A549 (cell line): ENCODE results near the gene ARHGEF3. TPM values are rescaled to one million over a fixed set of nuclear protein-coding genes. Genes with fewer than 3 reads are reported as not detected.

Experiments used
- ATAC-seq, 2 experiments: fragments of 200-7000 bp in 1 of 2; fragments of >200 bp in 1 of 2; cut with Nextera tagmentation in 1 of 2; cut with Tn5 transposase in 1 of 2; 3 replicates each; pipeline versions ENCODE4 v1.8.0 to v1.9.1; 2018 to 2020; ENCODE audit warnings: mild to moderate bottlenecking in 1 of 2, moderate library complexity in 1 of 2
- CTCF ChIA-PET: fragments of 300-600 bp; sonication (Branson Sonifier 250); formaldehyde crosslinking; extraction: SDS; loops from one replicate; lab custom pipeline; 2021; ENCODE audit warnings: antibody characterized with exemption, inconsistent platforms; lab: Yijun Ruan, JAX
- POLR2A ChIA-PET: fragments of 350-600 bp; formaldehyde crosslinking; extraction: SDS; loops from one replicate; lab custom pipeline; 2021; ENCODE audit warnings: antibody characterized with exemption, inconsistent platforms; lab: Yijun Ruan, JAX
- DNase-seq, 2 experiments: peaks; one replicate each; pipeline versions ENCODE4 v3.0.0 to v3.0.0-alpha.2; 2011 to 2016; ENCODE audit warnings: low read depth in 1 of 2, low spot score in 1 of 2
- FAIRE-seq: peaks from 2 replicates; lab custom pipeline; 2011; peaks lifted over from hg19 to GRCh38; lab: Jason Lieb, UNC
- H3K27ac ChIP-seq, 2 experiments: fragments of >200 bp; sonication (Bioruptor Twin); formaldehyde crosslinking; 3 replicates each; pipeline ENCODE4 v1.5.1; 2016 to 2017
- H3K4me1 ChIP-seq: fragments of >200 bp; sonication (Bioruptor Twin); formaldehyde crosslinking; 3 replicates; pipeline ENCODE4 v1.6.1; 2016
- H3K4me2 ChIP-seq: fragments of >200 bp; sonication (Bioruptor Twin); formaldehyde crosslinking; 3 replicates; pipeline ENCODE4 v1.6.1; 2016
- H3K4me3 ChIP-seq: fragments of >200 bp; sonication (Bioruptor Twin); formaldehyde crosslinking; 3 replicates; pipeline ENCODE4 v1.5.1; 2016
- H3K9me3 ChIP-seq: fragments of >200 bp; sonication (Bioruptor Twin); formaldehyde crosslinking; 3 replicates; pipeline ENCODE4 v1.6.1; 2016
- CBX8 ChIP-seq: fragments of 200-600 bp; sonication (generic); IDR thresholded peaks from 2 replicates; pipeline ENCODE4 v1.6.1; 2016
- CHD2 ChIP-seq: fragments of 150-350 bp; IDR thresholded peaks from 2 replicates; pipeline ENCODE4 v1.6.1; 2014; ENCODE audit warnings: low read length; ENCODE audit not compliant: partially characterized antibody
- EHF ChIP-seq: fragments of 250-450 bp; sonication (Bioruptor Pico); IDR thresholded peaks from 2 replicates; pipeline ENCODE4 v1.5.0; 2020; ENCODE audit warnings: mild to moderate bottlenecking
- EP300 ChIP-seq, 2 experiments: fragments of >200 bp; sonication (Bioruptor Twin); formaldehyde crosslinking; IDR thresholded peaks; 2 replicates in 1 of 2; 3 replicates in 1 of 2; pipeline ENCODE4 v1.6.1; 2016 to 2017
- FOSL2 ChIP-seq, 2 experiments: fragments of 450-650 bp in 1 of 2; fragments of >200 bp in 1 of 2; sonication (Bioruptor Twin) in 1 of 2; formaldehyde crosslinking; IDR thresholded peaks; 2 replicates each; pipeline versions ENCODE4 v1.5.0 to v1.6.1; 2016 to 2020; ENCODE audit warnings: mild to moderate bottlenecking in 1 of 2, moderate library complexity in 1 of 2
- FOXS1 ChIP-seq: fragments of 250-450 bp; sonication (Bioruptor Pico); IDR thresholded peaks from 2 replicates; pipeline ENCODE4 v1.5.0; 2020; ENCODE audit warnings: mild to moderate bottlenecking, moderate library complexity
- HDAC2 ChIP-seq: fragments of 200-600 bp; sonication (generic); IDR thresholded peaks from 2 replicates; pipeline ENCODE4 v1.6.1; 2016
- HOXA7 ChIP-seq: fragments of 250-450 bp; sonication (Bioruptor Pico); IDR thresholded peaks from 2 replicates; pipeline ENCODE4 v1.5.0; 2020; ENCODE audit warnings: mild to moderate bottlenecking, moderate library complexity
- HOXB13 ChIP-seq: fragments of 250-450 bp; sonication (Bioruptor Pico); IDR thresholded peaks from 2 replicates; pipeline ENCODE4 v1.5.0; 2020; ENCODE audit warnings: low read depth, mild to moderate bottlenecking, moderate library complexity
- JUN ChIP-seq, 2 experiments: fragments of >200 bp; sonication (Bioruptor Twin); formaldehyde crosslinking; IDR thresholded peaks; 2 replicates in 1 of 2; 3 replicates in 1 of 2; pipeline ENCODE4 v1.6.1; 2016 to 2017
- KDM1A ChIP-seq: fragments of 200-600 bp; sonication (generic); IDR thresholded peaks from 2 replicates; pipeline ENCODE4 v1.6.1; 2016; ENCODE audit warnings: low read depth, mild to moderate bottlenecking
- MAFK ChIP-seq: fragments of 450-650 bp; IDR thresholded peaks from 2 replicates; pipeline ENCODE4 v1.6.1; 2014; ENCODE audit not compliant: partially characterized antibody
- MAZ ChIP-seq: fragments of 150-350 bp; IDR thresholded peaks from 2 replicates; pipeline ENCODE4 v1.6.1; 2014; ENCODE audit warnings: antibody characterized with exemption, low read depth, low read length, borderline replicate concordance
- MYC ChIP-seq: IDR thresholded peaks from 2 replicates; pipeline ENCODE4 v1.6.1; 2012; ENCODE audit warnings: mild to moderate bottlenecking, inconsistent platforms, low read length, improper control_type of control experiment, borderline replicate concordance
- NFE2L2 ChIP-seq: fragments of 150-350 bp; conservative IDR thresholded peaks from 2 replicates; pipeline ENCODE4 v1.6.1; 2014; ENCODE audit warnings: low read length
- NPAS2 ChIP-seq: fragments of 250-450 bp; sonication (Bioruptor Pico); IDR thresholded peaks from 2 replicates; pipeline ENCODE4 v1.8.0; 2022; ENCODE audit warnings: mild to moderate bottlenecking, moderate library complexity, borderline replicate concordance
- PHF8 ChIP-seq: fragments of 200-600 bp; sonication (generic); IDR thresholded peaks from 2 replicates; pipeline ENCODE4 v1.6.1; 2016; ENCODE audit warnings: low read depth, mild to moderate bottlenecking, antibody characterized with exemption, moderate library complexity, borderline replicate concordance
- RNF2 ChIP-seq: fragments of 200-600 bp; sonication (generic); IDR thresholded peaks from 2 replicates; pipeline ENCODE4 v1.6.1; 2016; ENCODE audit warnings: low read depth, mild to moderate bottlenecking, antibody characterized with exemption, moderate library complexity, borderline replicate concordance
- SMC3 ChIP-seq: fragments of >200 bp; sonication (Bioruptor Twin); formaldehyde crosslinking; IDR thresholded peaks from 3 replicates; pipeline ENCODE4 v1.6.1; 2018; ENCODE audit warnings: inconsistent platforms
- SREBF2 ChIP-seq: fragments of 450-650 bp; IDR thresholded peaks from 2 replicates; pipeline ENCODE4 v1.6.1; 2014; ENCODE audit warnings: mild to moderate bottlenecking, moderate library complexity
- TFCP2L1 ChIP-seq: fragments of 250-450 bp; sonication (Bioruptor Pico); IDR thresholded peaks from 2 replicates; pipeline ENCODE4 v1.5.0; 2021; ENCODE audit warnings: mild to moderate bottlenecking
- TP53 ChIP-seq: fragments of 250-450 bp; sonication (Bioruptor Pico); IDR thresholded peaks from 2 replicates; pipeline ENCODE4 v1.5.0; 2021; ENCODE audit warnings: mild to moderate bottlenecking, moderate library complexity
- ZFP36 ChIP-seq: fragments of 450-650 bp; IDR thresholded peaks from 2 replicates; pipeline ENCODE4 v1.6.1; 2014; ENCODE audit warnings: borderline replicate concordance; ENCODE audit not compliant: partially characterized antibody
- ZSCAN20 ChIP-seq: fragments of 250-450 bp; sonication (Bioruptor Pico); IDR thresholded peaks from 2 replicates; pipeline ENCODE4 v1.8.0; 2022; ENCODE audit warnings: mild to moderate bottlenecking, moderate library complexity
- WGBS: methylation state at CpG from one replicate; pipeline ENCODE4 v1.1.6; 2017; ENCODE audit errors: missing lambda C conversion rate; 5-methylcytosine and 5-hydroxymethylcytosine counted together
- polyA plus RNA-seq, 4 experiments: library from polyadenylated mRNA; depleted of rRNA in 3 of 4; stranded (reverse); fragments of >200 nt; fragmentation: RNase III in 1 of 4; extraction: RNeasy Plus Mini Kit Qiagen cat#74134 plus additional on column Dnase treatment in 1 of 4; gene quantifications; 2 replicates in 3 of 4; 3 replicates in 1 of 4; pipeline ENCODE4 v1.2.3, GENCODE V29; 2011 to 2017
- TF ChIP-seq, protein P1 (sequence below): fragments of 250-450 bp; sonication (Bioruptor Pico); IDR thresholded peaks from 2 replicates; pipeline ENCODE4 v1.5.0; 2020; ENCODE audit warnings: low read depth, mild to moderate bottlenecking, moderate library complexity
- TF ChIP-seq, protein P2 (sequence below): fragments of >200 bp; sonication (Bioruptor Twin); formaldehyde crosslinking; IDR thresholded peaks from 3 replicates; pipeline ENCODE4 v1.6.1; 2016
- TF ChIP-seq, protein P3 (sequence below): fragments of >200 bp; sonication (Bioruptor Twin); formaldehyde crosslinking; IDR thresholded peaks from 3 replicates; pipeline ENCODE4 v1.5.1; 2016

Gene ARHGEF3
- polyA plus RNA-seq, 2 of the 4 experiments (the other 2 are of a cell fraction) = 7.3 to 10.6 TPM

DNA sequence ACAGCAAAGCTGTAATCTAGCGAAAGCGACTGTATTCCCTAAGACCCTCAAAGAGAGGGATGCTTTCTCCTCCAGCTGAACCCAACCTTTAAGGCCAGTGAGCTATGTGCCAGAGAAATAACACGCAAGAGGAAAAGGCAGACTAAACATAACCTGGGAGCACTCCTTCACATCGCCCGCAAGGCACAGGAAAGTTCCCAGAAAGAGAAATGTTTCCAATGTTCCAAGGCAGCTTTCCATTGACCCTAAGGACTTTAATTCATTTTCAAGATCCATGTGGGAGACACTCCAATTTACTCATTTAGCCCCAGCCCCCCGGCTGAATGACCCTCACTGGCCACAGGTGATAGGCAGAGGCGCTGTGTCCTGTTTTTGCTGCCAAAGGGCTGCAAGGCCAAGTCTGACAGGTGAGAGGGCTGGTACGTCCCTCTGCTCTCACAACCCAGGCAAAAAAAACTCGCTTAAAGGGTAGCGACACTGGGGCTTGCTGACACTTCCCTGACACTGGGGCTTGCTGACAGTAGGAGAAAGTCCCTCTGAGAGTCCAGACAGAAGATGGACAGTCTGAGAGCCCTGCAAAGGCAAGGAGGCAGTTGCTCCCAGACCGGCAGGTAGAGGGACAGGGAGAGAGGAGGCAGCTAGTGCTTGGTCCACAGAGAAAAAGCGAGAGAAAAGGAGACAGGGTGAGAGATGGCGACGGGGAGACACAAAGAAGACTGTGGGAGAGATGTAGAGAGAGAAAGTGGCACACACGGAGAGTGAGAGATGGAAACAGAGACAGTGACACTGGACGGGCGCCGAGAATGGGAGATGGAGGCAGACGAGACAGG is 702 bp downstream of the ARHGEF3 start:
- DNase-seq (no peak), ATAC-seq (peak in 1 of 2 experiments; percentile 8; a peak in 1 of 6 replicates), FAIRE-seq (no peak)
- CTCF ChIA-PET = interaction anchor here (0.7 to 7.8 kb wide), 18 partner anchors 7 to 195 kb away, joined by 3 to 86 read pairs (median 6); no protein-coding TSS in a partner anchor
- peak overlapping the region; percentile 93 for H3K4me2 ChIP-seq
- no peaks in the 10 kb centered on the region for H3K4me1 ChIP-seq
- POLR2A ChIA-PET = interaction anchor here (0.6 to 1.0 kb wide), 6 partner anchors 18 to 180 kb away, joined by 3 to 5 read pairs (median 4); partner anchors contain the start of gene TASOR
- no peaks in the 10 kb centered on the region for H3K9me3 ChIP-seq
- H3K27ac ChIP-seq = peak overlapping the region; percentile 53 to 91; a peak in 5 of 6 replicates
- H3K4me3 ChIP-seq = peak overlapping the region; percentile 64
- TF ChIP-seq MAFK = no peak
- no peak for TF ChIP-seq ZFP36
- TF ChIP-seq EP300 (IDR thresholded peaks at IDR 0.05) = no peak
- TF ChIP-seq JUN (IDR thresholded peaks at IDR 0.05) = no peak
- no peak for TF ChIP-seq MYC
- TF ChIP-seq SREBF2 = no peak
- no peak for TF ChIP-seq KDM1A
- no peak for TF ChIP-seq NFE2L2
- TF ChIP-seq EHF (CRISPR knock-in tag) = no peak
- TF ChIP-seq FOXS1 (CRISPR knock-in tag) = no peak
- TF ChIP-seq NPAS2 = no peak
- no peak for TF ChIP-seq TP53 (CRISPR knock-in tag)
- TF ChIP-seq MAZ = no peak
- no peak for TF ChIP-seq HOXB13 (CRISPR knock-in tag)
- TF ChIP-seq, protein P1, sequence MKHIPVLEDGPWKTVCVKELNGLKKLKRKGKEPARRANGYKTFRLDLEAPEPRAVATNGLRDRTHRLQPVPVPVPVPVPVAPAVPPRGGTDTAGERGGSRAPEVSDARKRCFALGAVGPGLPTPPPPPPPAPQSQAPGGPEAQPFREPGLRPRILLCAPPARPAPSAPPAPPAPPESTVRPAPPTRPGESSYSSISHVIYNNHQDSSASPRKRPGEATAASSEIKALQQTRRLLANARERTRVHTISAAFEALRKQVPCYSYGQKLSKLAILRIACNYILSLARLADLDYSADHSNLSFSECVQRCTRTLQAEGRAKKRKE (CRISPR knock-in tag) = no peak
- no peak for TF ChIP-seq CBX8
- no peak for TF ChIP-seq HDAC2
- TF ChIP-seq, protein P2, sequence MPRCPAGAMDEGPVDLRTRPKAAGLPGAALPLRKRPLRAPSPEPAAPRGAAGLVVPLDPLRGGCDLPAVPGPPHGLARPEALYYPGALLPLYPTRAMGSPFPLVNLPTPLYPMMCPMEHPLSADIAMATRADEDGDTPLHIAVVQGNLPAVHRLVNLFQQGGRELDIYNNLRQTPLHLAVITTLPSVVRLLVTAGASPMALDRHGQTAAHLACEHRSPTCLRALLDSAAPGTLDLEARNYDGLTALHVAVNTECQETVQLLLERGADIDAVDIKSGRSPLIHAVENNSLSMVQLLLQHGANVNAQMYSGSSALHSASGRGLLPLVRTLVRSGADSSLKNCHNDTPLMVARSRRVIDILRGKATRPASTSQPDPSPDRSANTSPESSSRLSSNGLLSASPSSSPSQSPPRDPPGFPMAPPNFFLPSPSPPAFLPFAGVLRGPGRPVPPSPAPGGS = no peak
- TF ChIP-seq HOXA7 = no peak
- no peak for TF ChIP-seq ZSCAN20 (CRISPR knock-in tag)
- WGBS = 56% methylated on average over 18 of the region's 19 CpGs

DNA sequence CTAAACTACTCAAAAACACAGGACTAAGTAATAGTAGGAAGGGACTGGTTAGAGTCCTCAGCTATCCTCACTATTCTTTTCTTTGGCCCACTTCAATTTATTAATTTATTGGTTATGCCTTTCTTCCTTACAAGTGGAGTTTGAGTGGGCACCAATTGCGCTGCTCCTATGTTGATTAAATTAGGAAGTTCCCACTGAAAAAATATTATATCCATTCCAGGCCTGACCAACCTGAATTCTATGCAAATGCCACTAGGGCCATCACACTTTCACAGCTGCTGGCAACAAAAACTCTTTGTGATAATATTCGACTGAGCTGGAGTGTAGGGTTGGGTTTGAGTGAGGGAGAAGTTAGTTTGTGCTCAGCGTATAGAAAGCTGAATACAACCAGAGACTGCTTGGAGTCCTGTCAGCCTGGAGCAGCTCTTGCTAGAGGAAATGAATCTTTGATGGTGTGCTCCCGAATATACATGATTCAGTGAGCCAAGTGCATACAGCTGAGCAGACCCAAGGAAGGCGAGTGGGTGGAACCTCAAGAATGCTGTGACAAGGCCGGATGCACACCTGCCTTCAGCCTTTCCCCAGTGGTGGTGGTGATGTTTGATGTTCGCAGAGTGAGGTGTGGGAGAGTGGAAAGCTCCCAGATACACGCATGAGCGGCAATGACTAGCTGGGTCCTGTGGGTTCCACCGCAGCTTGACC is 1.5 kb downstream of the ARHGEF3 start:
- 78% methylated on average over 10 of the region's 10 CpGs for WGBS
- CTCF ChIA-PET = interaction anchor here (0.6 to 7.8 kb wide), 23 partner anchors 8 to 195 kb away, joined by 3 to 86 read pairs (median 5); no protein-coding TSS in a partner anchor
- no peak overlapping the region for H3K27ac ChIP-seq
- TF ChIP-seq RNF2 (no peak), PHF8 (no peak), MYC (no peak), TP53 (CRISPR knock-in tag) (no peak), HOXB13 (CRISPR knock-in tag) (no peak), SMC3 (no peak), FOSL2 (IDR thresholded peaks at IDR 0.05) (no peak), FOSL2 (CRISPR knock-in tag; IDR thresholded peaks at IDR 0.05) (no peak), TFCP2L1 (CRISPR knock-in tag) (no peak), CHD2 (no peak), MAZ (no peak)
- TF ChIP-seq, protein P3, sequence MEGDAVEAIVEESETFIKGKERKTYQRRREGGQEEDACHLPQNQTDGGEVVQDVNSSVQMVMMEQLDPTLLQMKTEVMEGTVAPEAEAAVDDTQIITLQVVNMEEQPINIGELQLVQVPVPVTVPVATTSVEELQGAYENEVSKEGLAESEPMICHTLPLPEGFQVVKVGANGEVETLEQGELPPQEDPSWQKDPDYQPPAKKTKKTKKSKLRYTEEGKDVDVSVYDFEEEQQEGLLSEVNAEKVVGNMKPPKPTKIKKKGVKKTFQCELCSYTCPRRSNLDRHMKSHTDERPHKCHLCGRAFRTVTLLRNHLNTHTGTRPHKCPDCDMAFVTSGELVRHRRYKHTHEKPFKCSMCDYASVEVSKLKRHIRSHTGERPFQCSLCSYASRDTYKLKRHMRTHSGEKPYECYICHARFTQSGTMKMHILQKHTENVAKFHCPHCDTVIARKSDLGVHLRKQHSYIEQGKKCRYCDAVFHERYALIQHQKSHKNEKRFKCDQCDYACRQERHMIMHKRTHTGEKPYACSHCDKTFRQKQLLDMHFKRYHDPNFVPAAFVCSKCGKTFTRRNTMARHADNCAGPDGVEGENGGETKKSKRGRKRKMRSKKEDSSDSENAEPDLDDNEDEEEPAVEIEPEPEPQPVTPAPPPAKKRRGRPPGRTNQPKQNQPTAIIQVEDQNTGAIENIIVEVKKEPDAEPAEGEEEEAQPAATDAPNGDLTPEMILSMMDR = no peak
- TF ChIP-seq, all 56 proteins: peak for 0
- H3K4me3 ChIP-seq = no peak overlapping the region
- no peak for DNase-seq
- no peaks in the 10 kb centered on the region for H3K4me1 ChIP-seq
- no peaks in the 10 kb centered on the region for H3K9me3 ChIP-seq
- no peak for ATAC-seq
- H3K4me2 ChIP-seq = peak overlapping the region; percentile 93; the same call in 1 of the 3 replicates
- POLR2A ChIA-PET = interaction anchor here (0.6 to 1.3 kb wide), 2 partner anchors 10 to 67 kb away, joined by 3 to 8 read pairs; no protein-coding TSS in a partner anchor
- FAIRE-seq = no peak
